Mononuclear cell (primary cell): Measurements from ENCODE around the gene PHKB. TPM values are rescaled to one million over a fixed set of nuclear protein-coding genes. Genes with fewer than 3 reads are reported as not detected.
"Not testable (repeated sequence)": the region's sequence is repeated elsewhere in the genome, so short reads cannot be mapped to it uniquely, and the experiment has no call there.

Experiments used
- H3K27me3 ChIP-seq: 2 replicates; pipeline ENCODE4 v1.6.0; 2011; ENCODE audit warnings: low read length, control low read depth; ENCODE audit not compliant: insufficient read depth
- H3K4me1 ChIP-seq: 2 replicates; pipeline ENCODE4 v1.5.1; 2011; ENCODE audit warnings: mild to moderate bottlenecking, low read length, control low read depth; ENCODE audit not compliant: insufficient read depth
- H3K4me3 ChIP-seq: 2 replicates; pipeline ENCODE4 v1.5.1; 2011; ENCODE audit warnings: mild to moderate bottlenecking, low read length, moderate library complexity
- H3K9me3 ChIP-seq: 2 replicates; pipeline ENCODE4 v1.5.1; 2011; ENCODE audit warnings: low read depth, mild to moderate bottlenecking, control low read depth, low read length
- total RNA-seq: library from RNA; depleted of rRNA; stranded (reverse); fragments of >200 nt; gene quantifications from one replicate; pipeline ENCODE4 v1.2.3, GENCODE V29; 2012

Gene PHKB
- total RNA-seq, 1 donor: 52.1 TPM

DNA sequence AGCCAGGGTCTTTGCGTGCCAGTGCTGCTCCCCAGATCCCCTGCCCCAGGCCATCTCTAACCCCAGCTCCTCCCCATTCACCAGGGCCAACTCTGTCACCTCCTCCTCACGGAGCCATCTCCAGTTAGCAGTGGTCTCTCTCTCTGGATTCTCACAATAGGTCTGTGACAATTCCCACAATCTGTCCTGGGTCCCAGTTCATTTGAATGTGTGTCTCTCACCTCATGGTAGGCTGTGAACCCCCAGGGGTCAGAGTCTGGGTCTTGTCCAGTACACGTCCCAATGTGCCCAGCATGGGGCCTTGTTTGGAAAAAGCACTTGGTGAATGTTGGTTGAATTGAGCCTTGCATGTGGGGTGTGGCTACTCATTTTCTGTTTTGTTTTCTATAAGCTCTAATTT is 205.3 kb downstream of the PHKB start:
- Histone ChIP-seq H3K9me3 (no peaks in the 10 kb centered on the region), H3K4me1 (no peaks in the 10 kb centered on the region), H3K4me3 (no peak overlapping the region), H3K27me3 (no peaks in the 10 kb centered on the region)

DNA sequence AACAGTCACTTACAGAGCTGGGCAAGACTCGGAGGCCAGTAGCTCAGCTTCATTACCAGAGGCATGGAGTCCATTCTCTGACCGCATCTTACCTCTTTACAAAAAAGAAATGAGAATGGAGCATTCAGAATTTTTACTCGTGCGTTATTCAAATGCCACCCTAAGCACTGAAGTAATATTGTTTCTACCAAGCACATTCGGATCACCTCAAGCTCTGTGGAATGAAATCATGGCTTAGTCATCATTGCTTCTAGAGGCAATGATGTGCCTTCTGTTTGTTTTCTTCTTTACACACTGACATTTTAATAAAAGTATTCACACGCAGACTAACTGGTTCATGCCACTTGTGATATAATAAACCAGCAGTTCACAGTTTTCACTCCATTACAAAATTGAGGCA is 206.8 kb downstream of the PHKB start:
- H3K27me3 ChIP-seq: no peaks in the 10 kb centered on the region
- H3K4me3 ChIP-seq: no peak overlapping the region
- H3K4me1 ChIP-seq: no peaks in the 10 kb centered on the region
- H3K9me3 ChIP-seq: no peaks in the 10 kb centered on the region

GRCh38 chr16:47672475-47672874 is 211.3 kb downstream of the PHKB start:
- no peaks in the 10 kb centered on the region for H3K27me3 ChIP-seq
- no peaks in the 10 kb centered on the region for H3K4me1 ChIP-seq
- H3K9me3 ChIP-seq: no peaks in the 10 kb centered on the region
- H3K4me3 ChIP-seq: no peak overlapping the region

- H3K4me3 ChIP-seq: no peak overlapping the region
- no peaks in the 10 kb centered on the region for H3K27me3 ChIP-seq
- no peaks in the 10 kb centered on the region for H3K9me3 ChIP-seq
- H3K4me1 ChIP-seq: no peaks in the 10 kb centered on the region
Measured at GRCh38 chr16:47676635-47677177, 215.6 kb downstream of the PHKB start.

- not testable (repeated sequence) for H3K9me3 ChIP-seq, H3K27me3 ChIP-seq, H3K4me3 ChIP-seq, H3K4me1 ChIP-seq
Measured at GRCh38 chr16:47681571-47681970, 220.4 kb downstream of the PHKB start.

DNA sequence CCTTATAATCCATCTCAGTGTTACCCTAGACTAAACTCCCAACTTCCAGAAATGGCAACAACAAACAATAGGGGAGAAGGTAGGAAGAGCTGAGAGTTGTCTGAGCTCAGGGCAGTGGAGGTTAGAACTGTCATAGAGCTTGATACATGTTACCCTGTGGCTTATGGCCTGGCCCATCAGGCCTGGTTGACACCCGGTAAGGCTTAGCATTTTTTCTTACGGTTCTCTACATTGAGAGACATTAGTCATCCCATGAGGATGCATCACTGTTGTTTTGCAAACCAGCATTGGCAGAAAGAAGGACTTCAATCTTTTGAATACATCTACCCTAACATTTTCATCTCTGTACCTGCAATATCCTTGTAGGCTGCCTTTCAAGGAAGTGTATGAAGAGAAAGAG is 226.6 kb downstream of the PHKB start:
- no peaks in the 10 kb centered on the region for H3K4me1 ChIP-seq
- H3K4me3 ChIP-seq: no peak overlapping the region
- no peaks in the 10 kb centered on the region for H3K27me3 ChIP-seq
- H3K9me3 ChIP-seq: no peaks in the 10 kb centered on the region

DNA sequence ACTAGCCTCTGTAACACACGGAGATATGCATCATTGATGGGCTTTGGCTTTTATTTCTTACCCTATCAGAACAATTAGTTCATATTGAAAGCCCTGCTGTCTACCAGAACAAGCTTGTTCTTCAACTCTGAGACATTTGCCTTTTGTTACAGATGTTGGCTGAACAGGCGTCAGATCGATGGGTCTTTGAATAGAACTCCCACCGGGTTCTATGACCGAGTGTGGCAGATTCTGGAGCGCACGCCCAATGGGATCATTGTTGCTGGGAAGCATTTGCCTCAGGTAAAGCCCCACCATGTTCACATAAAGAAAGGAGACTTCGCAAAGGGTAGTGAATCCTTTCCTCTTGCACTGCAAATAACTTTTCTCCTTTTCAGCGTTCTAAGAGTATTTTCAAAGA is 232.1 kb downstream of the PHKB start:
- H3K27me3 ChIP-seq: no peaks in the 10 kb centered on the region
- H3K9me3 ChIP-seq: no peaks in the 10 kb centered on the region
- no peak overlapping the region for H3K4me3 ChIP-seq
- H3K4me1 ChIP-seq: no peaks in the 10 kb centered on the region

GRCh38 chr16:47694543-47694942 is 233.4 kb downstream of the PHKB start:
- Histone ChIP-seq H3K4me3 (no peak overlapping the region), H3K27me3 (no peaks in the 10 kb centered on the region), H3K9me3 (no peaks in the 10 kb centered on the region), H3K4me1 (peaks cover 4% of the 10 kb centered on the region)

GRCh38 chr16:47695756-47696155 is 234.6 kb downstream of the PHKB start:
- H3K27me3 ChIP-seq: no peaks in the 10 kb centered on the region
- no peaks in the 10 kb centered on the region for H3K9me3 ChIP-seq
- H3K4me3 ChIP-seq: no peak overlapping the region
- peaks cover 4% of the 10 kb centered on the region for H3K4me1 ChIP-seq

GRCh38 chr16:47697826-47698225 is 236.7 kb downstream of the PHKB start:
- no peaks in the 10 kb centered on the region for H3K9me3 ChIP-seq
- H3K4me3 ChIP-seq: no peak overlapping the region
- no peaks in the 10 kb centered on the region for H3K27me3 ChIP-seq
- H3K4me1 ChIP-seq: peaks cover 4% of the 10 kb centered on the region

DNA sequence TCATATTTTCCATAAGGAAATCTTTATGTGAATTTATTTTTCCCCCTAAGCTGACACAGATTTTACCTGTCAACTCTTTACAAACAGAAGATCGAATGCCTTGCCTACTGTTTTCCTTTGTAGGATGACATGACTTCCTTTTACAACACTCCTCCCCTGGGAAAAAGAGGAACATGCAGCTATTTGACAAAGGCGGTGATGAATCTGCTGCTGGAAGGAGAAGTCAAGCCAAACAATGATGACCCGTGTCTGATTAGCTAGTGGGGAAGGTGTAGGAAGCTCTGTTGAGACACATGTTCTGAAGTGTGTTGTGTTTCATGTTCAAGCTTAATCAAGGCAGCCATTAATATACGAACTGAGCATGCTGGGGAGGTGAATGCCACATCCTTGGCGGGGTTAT is 238.0 kb downstream of the PHKB start:
- peaks cover 4% of the 10 kb centered on the region for H3K4me1 ChIP-seq
- H3K4me3 ChIP-seq: no peak overlapping the region
- H3K9me3 ChIP-seq: no peaks in the 10 kb centered on the region
- no peaks in the 10 kb centered on the region for H3K27me3 ChIP-seq

GRCh38 chr16:47700857-47701587 is 239.9 kb downstream of the PHKB start:
- Histone ChIP-seq H3K9me3 (no peaks in the 10 kb centered on the region), H3K27me3 (no peaks in the 10 kb centered on the region), H3K4me3 (no peak overlapping the region), H3K4me1 (peaks cover 4% of the 10 kb centered on the region)

DNA sequence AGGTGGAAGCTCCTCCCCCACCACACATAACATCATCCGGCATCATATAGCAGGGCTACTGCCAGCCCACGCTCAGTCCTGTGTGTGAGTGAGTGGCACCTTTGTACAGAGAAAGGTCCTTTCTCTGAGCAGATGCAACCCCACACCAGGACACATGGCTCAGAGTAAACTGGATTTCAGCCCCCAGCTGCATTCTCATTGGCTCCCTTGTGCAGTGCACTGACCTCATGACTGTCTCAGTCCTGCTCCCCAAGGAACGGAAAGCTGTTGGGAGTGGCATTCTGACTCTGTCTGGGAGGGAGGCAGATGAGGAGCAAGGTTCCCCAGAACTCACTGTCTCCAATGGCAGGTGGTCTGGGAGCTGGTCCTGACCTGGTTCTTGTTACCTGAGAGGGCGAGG is 244.1 kb downstream of the PHKB start:
- H3K4me1 ChIP-seq: no peaks in the 10 kb centered on the region

DNA sequence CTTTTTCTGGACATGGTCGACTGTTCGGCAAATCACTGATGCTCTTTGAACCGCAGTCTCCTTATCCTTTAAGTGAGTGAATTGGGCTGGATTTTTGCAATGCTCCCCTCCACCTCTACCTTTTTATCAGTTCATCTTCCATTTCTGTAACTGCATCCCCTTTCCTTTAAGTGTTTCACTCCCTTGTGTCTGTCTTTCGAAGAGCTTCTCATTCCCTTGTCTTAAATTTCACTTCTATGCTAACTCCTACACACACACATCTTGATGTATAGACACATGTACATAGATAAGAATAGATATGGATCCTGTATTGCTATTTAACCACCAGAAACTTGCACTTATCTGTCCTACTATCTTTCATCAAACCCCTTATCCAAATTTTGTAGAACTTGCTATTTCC is 250.7 kb downstream of the PHKB start:
- Histone ChIP-seq H3K4me3 (no peak overlapping the region), H3K27me3 (no peaks in the 10 kb centered on the region), H3K4me1 (no peaks in the 10 kb centered on the region), H3K9me3 (no peaks in the 10 kb centered on the region)

More for the DNA sequence above, 244.1 kb downstream of the PHKB start:
- no peaks in the 10 kb centered on the region for H3K9me3 ChIP-seq
- H3K27me3 ChIP-seq: no peaks in the 10 kb centered on the region
- H3K4me3 ChIP-seq: no peak overlapping the region

GRCh38 chr16:47712276-47713224 is 251.4 kb downstream of the PHKB start:
- Histone ChIP-seq H3K27me3 (no peaks in the 10 kb centered on the region), H3K4me3 (no peak overlapping the region), H3K9me3 (no peaks in the 10 kb centered on the region), H3K4me1 (no peaks in the 10 kb centered on the region)
